ENCODE data around the gene MFSD6.

DNA sequence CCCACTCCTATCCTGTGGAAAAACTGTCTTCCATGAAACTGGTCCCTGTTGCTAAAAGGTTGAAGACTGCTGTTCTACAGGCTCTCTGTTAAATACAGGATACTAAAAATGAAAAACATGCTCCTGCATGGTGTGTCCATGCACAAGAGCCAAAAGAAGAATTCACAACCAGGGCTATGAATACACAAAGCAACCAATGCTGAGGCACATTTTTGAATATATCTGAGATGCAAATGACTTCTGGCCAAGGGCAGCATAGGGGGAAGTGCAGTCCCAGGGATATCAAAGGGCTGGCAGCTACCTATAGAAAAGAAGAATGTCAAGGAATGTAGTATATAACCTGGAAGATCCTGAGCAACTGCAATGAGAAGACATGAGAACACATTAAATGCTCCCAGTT is 119.8 kb downstream of the MFSD6 start:
- no peak for TF ChIP-seq EZH2 (IDR thresholded peaks at IDR 0.05)
- no peak for TF ChIP-seq POLR2AphosphoS5 (IDR thresholded peaks at IDR 0.05; ENCODE audit: borderline replicate concordance, low read depth, low read length)
